Superior temporal gyrus (tissue), 1 donor: ENCODE data around the gene DIPK2B.

Experiments used
- DNase-seq: peaks from one replicate; pipeline ENCODE4 v3.0.0-alpha.2; 2016; ENCODE audit errors: extremely low spot score

The DIPK2B gene

GRCh38 chrX:45157647-45158046 lies 43.0 kb downstream of the DIPK2B start:
- DNase-seq = no peak

- DNase-seq = no peak
These were observed 46.2 kb downstream of the DIPK2B start for GRCh38 chrX:45154462-45154861.

DNA sequence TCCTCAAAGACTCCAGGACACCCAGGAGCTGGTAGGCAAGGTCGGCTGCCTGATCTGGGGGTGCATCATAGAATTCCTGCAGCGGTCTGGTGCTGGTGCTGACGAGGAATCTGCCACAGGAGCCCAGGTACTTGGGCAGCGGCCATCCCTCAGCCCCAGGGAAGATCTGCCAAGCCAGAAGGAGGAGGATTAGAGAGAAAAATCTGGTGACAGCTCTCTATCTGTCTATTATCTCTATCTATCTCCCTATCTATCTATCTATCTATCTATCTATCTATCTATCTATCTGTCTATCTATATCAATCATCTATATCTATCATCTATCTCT lies 46.7 kb downstream of the DIPK2B start:
- no peak for DNase-seq
